Vagina (tissue), 2 donors: Measurements from ENCODE around the gene OBSCN. TPM values are rescaled to one million over a fixed set of nuclear protein-coding genes. Genes with fewer than 3 reads are reported as not detected.
"Not testable (repeated sequence)": the region's sequence is repeated elsewhere in the genome, so short reads cannot be mapped to it uniquely, and the experiment has no call there.

Experiments used
- DNase-seq, 2 donors: peaks; one replicate each; pipeline ENCODE4 v3.0.0-alpha.2; 2017; ENCODE audit errors: extremely low spot score in 2 of 2
- H3K27ac ChIP-seq: fragments of 200-600 bp; sonication (generic); one replicate; pipeline ENCODE4 v1.5.1; 2019
- H3K27me3 ChIP-seq: fragments of 200-600 bp; sonication (generic); one replicate; pipeline ENCODE4 v1.5.1; 2019
- H3K36me3 ChIP-seq, 2 donors: fragments of 200-600 bp; sonication (generic); one replicate each; pipeline ENCODE4 v1.5.1; 2017 to 2019
- H3K4me1 ChIP-seq: fragments of 200-600 bp; sonication (generic); one replicate; pipeline ENCODE4 v1.5.1; 2019
- H3K4me3 ChIP-seq, 2 donors: fragments of 200-600 bp; sonication (generic); 1 replicate in 1 of 2; 2 replicates in 1 of 2; pipeline ENCODE4 v1.5.1; 2016 to 2019
- H3K9me3 ChIP-seq: fragments of 200-600 bp; sonication (generic); one replicate; pipeline ENCODE4 v1.5.1; 2019
- CTCF ChIP-seq, 3 experiments: fragments of 450-650 bp in 2 of 3; fragments of 200-600 bp in 1 of 3; sonication (generic) in 1 of 3; IDR thresholded peaks; one replicate each; pipeline ENCODE4 v1.5.1; 2017 to 2019; ENCODE audit warnings: antibody characterized with exemption in 3 of 3, mild to moderate bottlenecking in 2 of 3, moderate library complexity in 2 of 3
- POLR2A ChIP-seq, 2 donors: fragments of 450-650 bp; IDR thresholded peaks; one replicate each; pipeline ENCODE4 v1.6.1; 2017; ENCODE audit warnings: antibody characterized with exemption in 2 of 2, mild to moderate bottlenecking in 2 of 2, moderate library complexity in 2 of 2
- POLR2AphosphoS5 ChIP-seq, 2 donors: sonication (generic); formaldehyde crosslinking; IDR thresholded peaks; one replicate each; pipeline ENCODE4 v1.9.0; 2017; ENCODE audit warnings: antibody characterized with exemption in 2 of 2, mild to moderate bottlenecking in 2 of 2, low read depth in 1 of 2; ENCODE audit not compliant: insufficient read depth in 1 of 2
- intact Hi-C: fragments of 100-400 bp; cut with DNase I; formaldehyde crosslinking; loops from one replicate; pipeline ENCODE4 v1.15.1; 2023
- total RNA-seq: library from RNA; depleted of rRNA; stranded (reverse); fragments of >200 nt; gene quantifications from one replicate; pipeline ENCODE4 v1.2.3, GENCODE V29; 2016

OBSCN gene
- total RNA-seq, 1 donor from 2014 or later: 35.8 TPM

GRCh38 chr1:228265167-228265566 lies 57.3 kb downstream of the OBSCN start:
- Histone ChIP-seq H3K36me3 (peaks cover 0 to 4% of the 10 kb centered on the region in 2 donors), H3K27me3 (no peaks in the 10 kb centered on the region), H3K9me3 (no peaks in the 10 kb centered on the region), H3K4me1 (no peaks in the 10 kb centered on the region), H3K4me3 (no peak overlapping the region), H3K27ac (no peak overlapping the region)
- TF ChIP-seq POLR2AphosphoS5 (IDR thresholded peaks at IDR 0.05; ENCODE audit: insufficient read depth in 1 of 2, low read depth in 1 of 2) (no peak), POLR2A (IDR thresholded peaks at IDR 0.05) (no peak), CTCF (IDR thresholded peaks at IDR 0.05) (no peak)
- DNase-seq: no peak
- intact Hi-C loops: no loop called here

GRCh38 chr1:228267962-228268880 lies 60.4 kb downstream of the OBSCN start:
- no peaks in the 10 kb centered on the region for H3K27me3 ChIP-seq
- intact Hi-C loops: no loop called here

DNA sequence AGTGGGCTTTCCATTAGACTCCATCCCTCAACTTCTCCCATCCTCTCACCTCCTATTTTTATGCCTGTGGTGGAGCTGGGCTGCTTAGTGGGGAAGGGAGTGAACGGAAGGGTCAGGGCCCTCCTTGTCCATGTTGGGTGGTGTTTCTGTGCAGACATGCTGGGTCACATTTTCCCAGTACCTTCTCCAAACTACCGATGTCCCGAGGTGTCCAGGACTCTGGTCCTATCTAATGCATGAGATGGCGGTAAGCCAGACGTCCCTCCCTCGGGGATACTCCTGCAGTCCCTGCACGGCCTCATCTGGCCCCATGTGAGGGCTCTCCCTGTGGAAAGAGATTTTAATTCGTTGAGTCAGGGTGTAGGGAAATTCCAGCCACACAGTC lies 61.0 kb downstream of the OBSCN start:
- peak in 1 of 2 donors; percentile 62 for DNase-seq
- Histone ChIP-seq H3K4me1 (no peaks in the 10 kb centered on the region), H3K4me3 (no peak overlapping the region)

More at GRCh38 chr1:228267962-228268880, 60.4 kb downstream of the OBSCN start:
- no peak for TF ChIP-seq POLR2AphosphoS5 (IDR thresholded peaks at IDR 0.05; ENCODE audit: insufficient read depth in 1 of 2, low read depth in 1 of 2)
- TF ChIP-seq CTCF (IDR thresholded peaks at IDR 0.05): no peak
- TF ChIP-seq POLR2A (IDR thresholded peaks at IDR 0.05): no peak
- no peaks in the 10 kb centered on the region for H3K9me3 ChIP-seq
- peaks cover 0 to 4% of the 10 kb centered on the region in 2 donors for H3K36me3 ChIP-seq
- no peak overlapping the region for H3K4me3 ChIP-seq
- DNase-seq: peak; percentile 72 to 75
- H3K27ac ChIP-seq: no peak overlapping the region
- no peaks in the 10 kb centered on the region for H3K4me1 ChIP-seq

DNA sequence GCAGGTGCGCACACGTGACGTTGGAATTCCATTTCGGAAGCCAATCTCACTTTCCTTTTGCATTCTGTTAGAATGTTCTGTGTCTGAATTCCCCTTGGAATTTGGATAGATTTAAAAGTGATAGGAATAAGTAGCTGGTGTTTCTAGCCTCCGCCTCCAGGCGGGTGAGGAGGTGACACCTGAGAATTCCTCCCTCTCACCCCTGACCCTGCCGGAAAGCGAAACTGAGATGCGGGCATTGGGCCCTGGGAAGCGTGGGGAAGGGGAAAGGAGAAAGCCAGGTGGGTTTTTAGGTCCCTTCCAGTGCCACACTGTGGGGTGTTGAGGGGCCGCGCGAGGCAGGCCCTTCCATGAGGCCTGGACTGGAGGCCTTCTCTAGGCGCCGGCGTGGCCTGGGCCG lies 61.6 kb downstream of the OBSCN start:
- H3K4me3 ChIP-seq, H3K9me3 ChIP-seq, H3K4me1 ChIP-seq, intact Hi-C loops, H3K36me3 ChIP-seq, DNase-seq, H3K27me3 ChIP-seq, H3K27ac ChIP-seq: not testable (repeated sequence)

More for the DNA sequence above, 61.0 kb downstream of the OBSCN start:
- Histone ChIP-seq H3K27ac (no peak overlapping the region), H3K36me3 (peaks cover 0 to 4% of the 10 kb centered on the region in 2 donors), H3K9me3 (no peaks in the 10 kb centered on the region), H3K27me3 (no peaks in the 10 kb centered on the region)
- intact Hi-C loops: no loop called here
- TF ChIP-seq POLR2AphosphoS5 (IDR thresholded peaks at IDR 0.05; ENCODE audit: insufficient read depth in 1 of 2, low read depth in 1 of 2): no peak
- TF ChIP-seq CTCF (IDR thresholded peaks at IDR 0.05): no peak
- no peak for TF ChIP-seq POLR2A (IDR thresholded peaks at IDR 0.05)

DNA sequence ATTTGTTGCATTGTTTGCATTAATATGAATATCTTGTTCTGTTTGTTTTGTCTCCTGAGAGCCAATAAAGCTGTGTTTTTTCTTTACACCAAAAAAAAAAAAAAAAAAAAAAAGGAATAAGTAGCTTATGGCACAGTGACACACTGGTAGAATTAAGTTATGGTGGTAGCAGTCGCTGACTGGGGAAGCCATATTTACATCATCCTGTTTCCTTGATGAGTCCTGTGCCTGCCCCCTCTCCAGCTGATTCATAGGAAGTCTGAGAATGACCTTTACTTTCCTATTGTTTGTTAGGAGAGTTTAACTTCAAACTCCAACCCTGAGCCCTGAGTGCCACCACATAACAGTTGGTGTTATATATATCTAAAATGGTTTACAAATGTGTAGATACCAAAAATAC lies 62.2 kb downstream of the OBSCN start:
- Histone ChIP-seq H3K4me3 (no peak overlapping the region), H3K27me3 (no peaks in the 10 kb centered on the region), H3K36me3 (peaks cover 0 to 4% of the 10 kb centered on the region in 2 donors), H3K9me3 (no peaks in the 10 kb centered on the region), H3K27ac (no peak overlapping the region), H3K4me1 (peaks cover 8% of the 10 kb centered on the region)
- DNase-seq: no peak
- intact Hi-C loops: no loop called here
- TF ChIP-seq POLR2AphosphoS5 (IDR thresholded peaks at IDR 0.05; ENCODE audit: insufficient read depth in 1 of 2, low read depth in 1 of 2) (no peak), CTCF (IDR thresholded peaks at IDR 0.05) (no peak)
